CD14-positive monocyte (primary cell): Measurements from ENCODE around the gene SNX13. TPM values are rescaled to one million over a fixed set of nuclear protein-coding genes. Genes with fewer than 3 reads are reported as not detected.
A peak's percentile ranks its signal among the peaks of the same experiment; 100 is the strongest.

ENCODE experiments used
- DNase-seq, 3 donors: peaks; one replicate each; pipeline ENCODE4 v3.0.0-alpha.2; 2011 to 2022
- H2AFZ ChIP-seq: 2 replicates; pipeline ENCODE4 v1.6.0; 2012; ENCODE audit warnings: mild to moderate bottlenecking, low read depth, low read length, inconsistent platforms; ENCODE audit not compliant: insufficient read depth, poor library complexity, severe bottlenecking
- H3K27ac ChIP-seq, 2 donors: 1 replicate in 1 of 2; 2 replicates in 1 of 2; pipeline ENCODE4 v1.5.1; 2012 to 2013; ENCODE audit warnings: low read length in 2 of 2, control low read depth in 1 of 2, inconsistent platforms in 1 of 2, low read depth in 1 of 2, mild to moderate bottlenecking in 1 of 2
- H3K27me3 ChIP-seq, 2 donors: one replicate each; pipeline versions ENCODE4 v1.6.0 to v1.6.1; 2011 to 2013; ENCODE audit warnings: low read length in 2 of 2; ENCODE audit not compliant: control insufficient read depth in 2 of 2, insufficient read depth in 2 of 2
- H3K36me3 ChIP-seq, 2 donors: replicated peaks in 1 of 2; 1 replicate in 1 of 2; 2 replicates in 1 of 2; pipeline versions ENCODE4 v1.5.1 to v1.6.1; 2012 to 2013; ENCODE audit warnings: low read length in 2 of 2, control low read depth in 1 of 2, inconsistent platforms in 1 of 2, mild to moderate bottlenecking in 1 of 2; ENCODE audit not compliant: insufficient read depth in 2 of 2, control insufficient read depth in 1 of 2
- H3K4me1 ChIP-seq, 2 donors: 1 replicate in 1 of 2; 2 replicates in 1 of 2; pipeline versions ENCODE4 v1.5.1 to v1.6.1; 2012 to 2013; ENCODE audit warnings: low read length in 2 of 2, control low read depth in 1 of 2, inconsistent platforms in 1 of 2, mild to moderate bottlenecking in 1 of 2, moderate library complexity in 1 of 2; ENCODE audit not compliant: insufficient read depth in 2 of 2, control insufficient read depth in 1 of 2
- H3K4me2 ChIP-seq: replicated peaks from 2 replicates; pipeline ENCODE3; 2012; ENCODE audit warnings: low read length, moderate library complexity, mild to moderate bottlenecking; ENCODE audit not compliant: poor library complexity, severe bottlenecking; ENCODE audit errors: extremely low read depth
- H3K4me3 ChIP-seq, 3 experiments: fragments of 200-600 bp in 1 of 3; sonication (generic) in 1 of 3; replicated peaks in 1 of 3; 1 replicate in 2 of 3; 2 replicates in 1 of 3; pipeline ENCODE4 v1.5.1; 2011 to 2013; ENCODE audit warnings: low read length in 3 of 3, mild to moderate bottlenecking in 3 of 3, control low read depth in 2 of 3, low read depth in 2 of 3, inconsistent platforms in 1 of 3, moderate library complexity in 1 of 3
- H3K79me2 ChIP-seq: 2 replicates; pipeline ENCODE4 v1.6.0; 2012; ENCODE audit warnings: mild to moderate bottlenecking, control low read depth, inconsistent platforms, low read length, moderate library complexity; ENCODE audit not compliant: insufficient read depth
- H3K9ac ChIP-seq: 2 replicates; pipeline ENCODE4 v1.6.0; 2017; ENCODE audit warnings: low read length, mild to moderate bottlenecking; ENCODE audit not compliant: insufficient read depth, poor library complexity, severe bottlenecking
- H3K9me3 ChIP-seq, 2 donors: replicated peaks in 1 of 2; 1 replicate in 1 of 2; 2 replicates in 1 of 2; pipeline versions ENCODE4 v1.5.1 to v1.6.1; 2012 to 2013; ENCODE audit warnings: low read length in 2 of 2, control low read depth in 1 of 2; ENCODE audit not compliant: control insufficient read depth in 1 of 2, insufficient read depth in 1 of 2
- H4K20me1 ChIP-seq: 2 replicates; pipeline ENCODE4 v1.6.0; 2012; ENCODE audit warnings: mild to moderate bottlenecking, low read length, control low read depth, moderate library complexity; ENCODE audit not compliant: insufficient read depth
- H3K27ac Mint-ChIP-seq, 7 donors: one replicate each; pipeline ENCODE4 v1.8.0; 2020; ENCODE audit warnings: mild to moderate bottlenecking in 7 of 7, mixed read lengths in 7 of 7, moderate library complexity in 6 of 7, inconsistent platforms in 2 of 7
- H3K27me3 Mint-ChIP-seq, 3 donors: one replicate each; pipeline ENCODE4 v1.8.0; 2021 to 2022; ENCODE audit warnings: low read depth in 3 of 3, mild to moderate bottlenecking in 3 of 3, mixed read lengths in 3 of 3, moderate library complexity in 3 of 3, inconsistent platforms in 1 of 3
- H3K36me3 Mint-ChIP-seq, 2 donors: one replicate each; pipeline ENCODE4 v1.8.0; 2020; ENCODE audit warnings: mixed read lengths in 2 of 2, inconsistent platforms in 1 of 2, mild to moderate bottlenecking in 1 of 2
- H3K4me1 Mint-ChIP-seq: one replicate; pipeline ENCODE4 v1.8.0; 2020; ENCODE audit warnings: mild to moderate bottlenecking, mixed read lengths
- H3K4me3 Mint-ChIP-seq, 2 donors: one replicate each; pipeline ENCODE4 v1.8.0; 2020; ENCODE audit warnings: mild to moderate bottlenecking in 2 of 2, mixed read lengths in 2 of 2, moderate library complexity in 1 of 2
- H3K9me3 Mint-ChIP-seq, 7 donors: one replicate each; pipeline ENCODE4 v1.8.0; 2020 to 2022; ENCODE audit warnings: mixed read lengths in 7 of 7, mild to moderate bottlenecking in 6 of 7, moderate library complexity in 6 of 7, inconsistent platforms in 2 of 7
- CTCF ChIP-seq: fragments of 200-600 bp; IDR thresholded peaks from one replicate; pipeline ENCODE4 v1.8.0; 2022; ENCODE audit warnings: antibody characterized with exemption, mild to moderate bottlenecking
- WGBS: methylation state at CpG from one replicate; pipeline ENCODE4 v1.1.5; 2013; ENCODE audit warnings: missing lambda C conversion rate; ENCODE audit not compliant: insufficient coverage; 5-methylcytosine and 5-hydroxymethylcytosine counted together
- intact Hi-C, 2 donors: fragments of 100-400 bp; cut with micrococcal nuclease; formaldehyde crosslinking; loops; one replicate each; pipeline versions ENCODE4 v1.15.0 to v1.15.1; 2023
- polyA plus RNA-seq, 3 donors: library from polyadenylated mRNA; depleted of rRNA in 1 of 3; unstranded in 2 of 3; stranded (reverse) in 1 of 3; fragments of 300-500 nt in 2 of 3; fragments of >200 nt in 1 of 3; fragmentation: Illumina TruSeq in 2 of 3; gene quantifications; 1 replicate in 2 of 3; 2 replicates in 1 of 3; pipeline ENCODE4 v1.2.3, GENCODE V29; 2012 to 2021

Gene SNX13
- polyA plus RNA-seq, 3 donors: 12.1 to 31.3 (median 17.4) TPM

GRCh38 chr7:17830206-17830605 lies 110.1 kb downstream of the SNX13 start:
- Mint-ChIP-seq H3K4me3 (no peak overlapping the region), H3K4me1 (peaks cover 8% of the 10 kb centered on the region), H3K9me3 (no peaks in the 10 kb centered on the region), H3K27ac (peak overlapping the region in 1 of 7 donors; percentile 9), H3K36me3 (peaks cover 22 to 26% of the 10 kb centered on the region in 2 donors), H3K27me3 (no peaks in the 10 kb centered on the region)
- Histone ChIP-seq H3K27me3 (no peaks in the 10 kb centered on the region), H3K9ac (no peak overlapping the region), H4K20me1 (no peaks in the 10 kb centered on the region), H2AFZ (no peak overlapping the region), H3K4me1 (peaks cover 0 to 10% of the 10 kb centered on the region in 2 donors), H3K27ac (peak overlapping the region in 1 of 2 donors; percentile 38), H3K4me3 (no peak overlapping the region), H3K9me3 (no peaks in the 10 kb centered on the region), H3K79me2 (no peaks in the 10 kb centered on the region), H3K36me3 (peaks cover 6 to 68% of the 10 kb centered on the region in 2 donors), H3K4me2 (no peak overlapping the region)
- no CpG with 5 or more reads among the region's 1 CpG for WGBS
- intact Hi-C loops: no loop called here
- DNase-seq: peak; percentile 15 to 54 (median 28)
- TF ChIP-seq CTCF: no peak

- no peak for TF ChIP-seq CTCF
- Histone ChIP-seq H3K4me2 (no peak overlapping the region), H3K27ac (no peak overlapping the region), H3K9ac (no peak overlapping the region), H4K20me1 (no peaks in the 10 kb centered on the region), H2AFZ (no peak overlapping the region), H3K36me3 (peaks cover 14 to 68% of the 10 kb centered on the region in 2 donors), H3K4me3 (no peak overlapping the region), H3K9me3 (no peaks in the 10 kb centered on the region), H3K27me3 (no peaks in the 10 kb centered on the region), H3K4me1 (peaks cover 0 to 10% of the 10 kb centered on the region in 2 donors), H3K79me2 (no peaks in the 10 kb centered on the region)
- Mint-ChIP-seq H3K27ac (no peak overlapping the region), H3K27me3 (no peaks in the 10 kb centered on the region), H3K9me3 (no peaks in the 10 kb centered on the region), H3K4me1 (peaks cover 8% of the 10 kb centered on the region), H3K36me3 (peaks cover 23 to 30% of the 10 kb centered on the region in 2 donors), H3K4me3 (no peak overlapping the region)
- no peak for DNase-seq
- intact Hi-C loops: no loop called here
- no CpG with 5 or more reads among the region's 3 CpGs for WGBS
These were observed 111.3 kb downstream of the SNX13 start for GRCh38 chr7:17829001-17829400.
